HG03139 (cell line): ENCODE measurements around the gene DPM3.
"Not testable (repeated sequence)": the region's sequence is repeated elsewhere in the genome, so short reads cannot be mapped to it uniquely, and the experiment has no call there.

Source experiments
- ATAC-seq: cut with Tn5 transposase; IDR thresholded peaks from one replicate; pipeline ENCODE4 v1.9.1; 2021; ENCODE audit not compliant: unreplicated experiment

DPM3 gene

DNA sequence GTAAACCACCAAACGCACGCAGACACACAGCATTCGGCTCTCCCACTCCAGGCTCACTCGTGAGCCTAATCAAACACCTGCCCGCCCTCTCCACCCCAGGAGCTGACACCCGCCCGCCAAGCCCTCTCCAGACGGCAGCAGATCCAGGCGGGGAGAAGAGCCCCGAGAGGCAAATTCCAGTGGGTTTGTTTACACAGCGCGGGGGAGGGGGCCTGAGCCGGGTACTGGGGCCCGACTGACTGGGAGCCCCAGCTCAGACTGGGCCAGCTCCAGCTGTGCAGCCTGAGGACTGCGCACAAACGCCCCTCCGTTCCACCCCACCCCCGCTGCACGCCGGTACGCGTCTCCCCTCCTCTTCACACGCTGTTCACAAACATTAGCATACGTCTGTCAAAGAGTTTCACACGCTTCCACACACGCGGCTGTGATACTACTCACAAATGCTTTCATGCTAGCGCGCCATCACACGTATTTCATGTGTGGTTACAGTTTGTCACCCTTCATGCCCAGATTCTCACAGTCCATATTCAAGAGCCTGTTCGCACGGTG, 13.7 kb downstream of the DPM3 start:
- no peak for ATAC-seq

GRCh38 chr1:155125946-155126555, 14.3 kb downstream of the DPM3 start:
- ATAC-seq = no peak

DNA sequence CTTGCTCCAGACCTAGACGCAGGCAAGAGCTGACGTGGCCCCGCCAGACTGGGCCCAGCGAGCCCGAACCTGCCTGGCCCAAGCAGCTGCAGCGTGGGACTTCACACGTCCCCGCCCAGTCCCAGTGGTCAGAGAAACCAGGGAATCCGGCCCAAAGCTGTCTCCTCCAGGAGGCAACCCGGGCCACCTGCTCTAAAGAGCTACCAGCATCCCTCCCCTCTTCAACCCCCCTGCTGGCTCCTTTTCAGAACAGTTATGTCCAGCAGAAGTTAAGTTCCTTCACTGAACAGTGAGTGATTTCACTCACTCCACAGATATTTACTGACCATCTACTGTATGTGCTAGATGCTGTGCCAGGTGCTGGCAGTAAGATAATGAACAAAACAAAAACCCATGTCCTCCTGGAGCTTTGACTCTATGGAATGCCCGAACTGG, 14.8 kb downstream of the DPM3 start:
- no peak for ATAC-seq

DNA sequence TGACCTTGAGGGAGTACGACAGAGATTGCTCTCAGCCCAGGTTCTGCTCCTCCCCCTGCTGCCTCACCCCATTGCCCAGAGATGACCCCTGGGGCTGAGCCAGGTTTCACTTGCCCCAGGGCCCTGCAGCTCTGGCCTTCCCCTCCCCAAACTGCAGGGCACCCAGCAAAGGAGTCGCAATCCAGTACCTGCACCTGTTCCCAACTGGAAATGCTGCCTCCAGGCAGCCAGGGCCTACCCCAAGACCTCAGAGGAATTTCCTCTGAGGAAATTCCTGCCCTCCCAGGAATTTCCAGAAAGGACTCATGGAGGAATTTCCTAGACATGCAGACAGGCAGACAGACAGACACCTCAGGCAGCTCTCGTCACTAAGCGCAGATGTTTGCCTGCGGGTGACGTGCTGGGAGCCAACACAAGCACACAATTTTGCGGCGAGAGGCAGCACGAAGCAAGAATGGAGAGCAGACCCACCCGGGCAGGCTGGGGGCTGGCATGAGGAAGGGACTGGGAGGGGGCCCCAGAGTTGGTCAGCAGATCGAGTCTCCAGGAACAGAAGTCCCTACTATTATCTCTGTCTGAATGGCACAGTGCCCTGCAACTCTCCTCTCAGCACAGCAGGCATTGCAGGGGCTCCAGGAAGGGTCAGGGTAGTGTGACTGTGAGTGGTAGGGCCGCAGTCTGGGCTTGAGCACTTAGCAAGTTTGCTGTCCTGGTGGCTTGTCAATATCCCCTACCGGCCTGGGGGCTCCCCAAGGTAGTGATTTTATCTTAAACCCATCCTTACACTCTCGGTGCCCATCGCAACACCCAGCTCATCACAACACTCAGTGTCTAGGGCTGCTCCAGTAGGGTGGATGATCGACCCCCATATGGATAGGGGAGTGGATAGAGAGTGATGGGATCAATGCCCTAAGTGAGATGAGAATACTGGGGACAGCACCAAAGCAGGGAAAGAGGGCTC, 15.5 kb downstream of the DPM3 start:
- no peak for ATAC-seq

DNA sequence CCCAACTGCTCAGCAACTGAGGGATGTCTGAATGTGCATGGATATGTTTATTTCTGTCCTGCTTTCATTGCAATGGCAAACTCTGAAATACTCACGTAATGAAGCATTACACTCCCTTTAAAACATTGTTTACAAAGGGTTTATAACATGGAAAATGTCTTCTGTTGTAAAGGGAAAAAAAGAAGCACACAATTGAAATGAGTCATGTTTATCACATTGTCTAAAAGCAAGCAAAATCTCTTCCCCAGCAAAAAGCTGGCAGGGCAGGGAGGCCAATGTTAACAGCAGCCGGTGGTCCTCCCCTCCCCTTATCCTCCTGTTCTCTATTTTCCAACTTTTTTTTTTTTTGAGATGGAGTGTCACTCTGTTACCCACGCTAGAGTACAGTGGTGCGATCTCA, 16.5 kb downstream of the DPM3 start:
- ATAC-seq = no peak

DNA sequence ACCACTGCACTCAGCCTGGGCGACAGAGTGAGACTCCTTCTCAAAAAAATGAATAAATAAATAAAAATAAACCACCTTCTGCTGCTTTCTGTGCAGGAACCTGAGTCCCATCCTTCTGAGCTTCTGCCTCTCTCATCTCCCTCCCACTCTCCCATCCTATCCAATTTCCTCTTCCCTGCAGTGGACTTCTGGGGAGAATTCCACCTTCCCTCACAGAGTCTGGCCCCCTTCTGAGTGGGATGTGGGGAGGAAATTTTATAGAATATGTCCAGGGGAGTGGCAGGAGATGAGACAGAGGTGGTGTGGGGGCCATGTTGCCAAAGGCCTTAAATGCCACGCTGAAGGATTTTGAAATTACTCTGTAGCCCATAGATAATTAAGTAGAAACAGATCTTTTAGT, 18.0 kb downstream of the DPM3 start:
- no peak for ATAC-seq

DNA sequence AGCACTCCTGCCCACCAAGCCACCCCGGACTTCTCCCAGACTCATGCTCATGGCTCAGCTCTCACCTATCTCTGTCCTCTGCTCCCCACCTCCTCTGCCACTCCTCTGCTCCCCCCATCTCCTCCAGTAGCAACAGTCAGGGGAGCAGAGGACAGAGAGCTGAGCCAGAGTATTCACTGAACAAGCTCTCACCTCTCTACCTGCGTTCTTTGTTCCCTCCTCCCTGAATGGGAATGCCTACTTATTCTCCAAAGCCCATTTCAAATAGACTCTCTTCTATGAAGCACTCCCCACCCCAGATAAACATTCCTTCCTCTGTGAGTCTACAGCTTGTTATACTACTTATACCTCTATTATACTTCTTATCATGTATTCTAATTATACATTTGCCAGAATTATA, 19.1 kb downstream of the DPM3 start:
- ATAC-seq = no peak

DNA sequence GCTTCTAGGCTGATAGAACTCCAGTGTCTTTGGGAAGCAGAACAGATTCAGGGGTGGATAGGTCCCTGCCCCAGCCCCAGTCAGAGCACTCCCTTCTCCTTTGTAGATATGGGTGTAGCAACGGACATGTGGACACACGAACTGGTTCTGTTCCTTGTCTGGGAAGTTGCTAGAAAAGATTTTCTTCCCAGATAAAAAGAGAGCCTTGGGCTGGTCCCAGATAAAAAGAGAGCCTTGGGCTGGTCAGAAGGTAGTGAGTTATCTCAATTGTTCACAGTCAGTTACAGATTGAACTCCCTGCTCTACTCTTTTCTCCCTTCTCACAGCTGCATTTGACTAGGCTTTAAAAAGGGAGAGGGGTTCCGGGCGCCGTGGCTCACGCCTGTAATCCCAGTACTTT, 20.1 kb downstream of the DPM3 start:
- no peak for ATAC-seq

- not testable (repeated sequence) for ATAC-seq
Observed at GRCh38 chr1:155118090-155118489, 22.2 kb downstream of the DPM3 start.

- ATAC-seq = no peak
Observed at GRCh38 chr1:155117610-155118009, 22.7 kb downstream of the DPM3 start.

GRCh38 chr1:155116113-155116764, 24.1 kb downstream of the DPM3 start:
- ATAC-seq = no peak

DNA sequence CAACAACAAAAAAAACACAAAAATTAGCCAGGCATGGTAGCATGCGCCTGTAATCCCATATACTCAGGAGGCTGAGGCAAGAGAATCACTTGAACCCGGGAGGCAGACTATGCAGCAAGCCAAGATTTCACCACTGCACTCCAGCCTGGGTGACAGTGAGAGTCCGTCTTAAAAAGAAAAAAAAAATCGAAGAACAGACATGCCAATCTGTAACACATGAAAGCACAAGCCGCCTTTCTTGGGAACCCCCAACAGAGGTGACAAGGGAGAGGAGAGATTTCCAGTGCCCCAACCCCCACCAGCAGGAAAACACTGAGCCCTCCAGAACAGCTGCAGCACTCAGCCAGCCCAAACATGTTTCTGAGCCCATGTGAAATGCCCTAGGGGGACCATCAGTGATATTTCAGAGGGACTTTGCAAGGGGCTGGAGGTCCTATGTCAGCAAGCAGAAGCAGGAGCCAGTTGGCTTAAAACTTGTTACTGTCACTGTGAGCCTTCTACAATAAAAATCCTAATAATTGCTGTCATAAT, 26.8 kb downstream of the DPM3 start:
- ATAC-seq = no peak

- no peak for ATAC-seq
Observed at GRCh38 chr1:155110826-155111225, 29.5 kb downstream of the DPM3 start.

GRCh38 chr1:155110381-155110780, 29.9 kb downstream of the DPM3 start:
- no peak for ATAC-seq

- no peak for ATAC-seq
Observed at GRCh38 chr1:155108296-155108695, 32.0 kb downstream of the DPM3 start.

GRCh38 chr1:155107309-155108264, 32.7 kb downstream of the DPM3 start:
- no peak for ATAC-seq

DNA sequence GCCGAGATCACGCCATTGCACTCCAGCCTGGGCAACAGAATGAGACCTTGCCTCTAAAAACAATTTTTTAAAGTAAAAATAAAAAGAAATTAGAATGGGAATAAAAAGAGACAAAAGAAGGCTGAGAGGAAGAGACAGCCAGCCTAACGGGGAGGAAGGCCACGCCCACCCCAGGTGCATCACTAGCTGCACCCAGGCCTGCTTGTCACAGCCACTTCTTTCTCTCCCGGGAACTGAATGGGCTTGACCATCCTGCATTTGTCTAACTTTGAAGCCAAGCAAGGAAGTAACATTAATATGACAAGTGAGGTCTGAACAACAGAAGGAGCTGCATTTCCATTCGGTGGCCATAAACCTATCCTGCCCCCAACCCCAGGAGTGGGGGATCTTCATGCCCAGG, 33.5 kb downstream of the DPM3 start:
- ATAC-seq = no peak

- no peak for ATAC-seq
Observed at GRCh38 chr1:155105604-155106011, 34.7 kb downstream of the DPM3 start.

DNA sequence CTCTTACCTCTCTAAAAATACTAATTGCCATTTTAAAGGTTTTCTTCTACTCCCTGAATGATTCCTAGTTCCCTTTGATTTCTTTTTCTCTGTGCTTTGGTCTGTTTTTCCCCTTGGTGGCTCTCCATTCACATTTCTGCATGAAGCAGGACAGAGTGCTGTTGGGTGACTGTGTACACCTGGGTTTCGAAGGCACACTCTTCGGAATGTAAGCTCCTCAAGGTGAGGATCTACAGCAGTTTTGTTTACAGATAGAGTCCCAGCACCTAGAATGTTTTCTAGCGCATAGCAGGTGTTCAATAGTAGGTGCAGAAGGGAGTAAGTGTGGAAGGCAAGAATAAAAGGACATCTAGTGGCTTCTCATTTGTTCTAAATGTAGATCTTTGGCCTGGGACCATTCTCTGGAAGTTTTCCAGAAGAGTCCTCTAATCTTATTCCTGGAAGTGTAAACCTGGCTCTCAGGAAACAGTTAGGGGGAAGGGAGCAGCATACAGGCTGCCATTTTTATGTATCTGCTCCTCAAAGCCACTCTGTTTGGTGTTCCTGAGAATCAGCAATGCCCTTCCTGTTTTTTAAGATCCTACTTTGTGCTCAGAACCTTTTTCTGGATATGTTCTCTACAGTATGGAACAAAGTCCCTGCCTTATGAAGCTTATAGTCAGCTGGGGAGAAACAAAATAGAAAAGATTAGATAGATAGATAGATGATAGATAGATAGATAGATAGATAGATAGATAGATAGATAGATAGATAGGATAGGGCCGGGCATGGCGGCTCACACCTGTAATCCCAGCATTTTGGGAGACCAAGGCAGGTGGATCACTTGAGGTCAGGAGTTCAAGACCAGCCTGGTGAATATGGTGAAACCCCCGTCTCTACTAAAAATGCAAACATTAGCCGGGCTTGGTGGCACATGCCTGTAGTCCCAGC, 35.5 kb downstream of the DPM3 start:
- no peak for ATAC-seq
